HCT116 (cell line): ENCODE measurements around the gene EEFSEC.

Experiments used
- CEBPB ChIP-seq: IDR thresholded peaks from 2 replicates; pipeline ENCODE4 v1.6.1; 2012; ENCODE audit warnings: low read depth
- EGR1 ChIP-seq: IDR thresholded peaks from 2 replicates; pipeline ENCODE4 v1.6.1; 2012; ENCODE audit warnings: low read depth
- EZH2 ChIP-seq: fragments of 200-600 bp; sonication (generic); IDR thresholded peaks from 2 replicates; pipeline ENCODE4 v1.6.1; 2017; ENCODE audit warnings: antibody characterized with exemption, mixed run types
- MAX ChIP-seq: IDR thresholded peaks from 2 replicates; pipeline ENCODE4 v1.6.1; 2012
- POLR2A ChIP-seq: IDR thresholded peaks from 2 replicates; pipeline ENCODE4 v1.7.0; 2011; ENCODE audit warnings: borderline replicate concordance; ENCODE audit not compliant: insufficient read depth, insufficient read length; ENCODE audit errors: extremely low read depth
- POLR2AphosphoS5 ChIP-seq: IDR thresholded peaks from 2 replicates; pipeline ENCODE4 v1.6.1; 2011; ENCODE audit warnings: mild to moderate bottlenecking, low read depth, low read length, moderate library complexity
- RAD21 ChIP-seq: IDR thresholded peaks from 2 replicates; pipeline ENCODE4 v1.6.1; 2012; ENCODE audit warnings: low read depth, mild to moderate bottlenecking
- TCF7L2 ChIP-seq: IDR thresholded peaks from 2 replicates; pipeline ENCODE4 v1.7.0; 2011; ENCODE audit warnings: borderline replicate concordance, inconsistent platforms; ENCODE audit not compliant: insufficient read depth, insufficient read length; ENCODE audit errors: extremely low read depth
- YY1 ChIP-seq: IDR thresholded peaks from 2 replicates; pipeline ENCODE4 v1.6.1; 2011; ENCODE audit warnings: low read length, low read depth, moderate library complexity, mild to moderate bottlenecking; ENCODE audit not compliant: insufficient replicate concordance; ENCODE audit errors: extremely low read depth
- ZNF274 ChIP-seq: fragments of 200-500 bp; sonication (Bioruptor generic); IDR thresholded peaks from 2 replicates; pipeline ENCODE4 v1.6.1; 2014; ENCODE audit warnings: mild to moderate bottlenecking, low read depth, low read length, inconsistent platforms
- TF ChIP-seq, protein P1 (sequence below), 3 experiments: fragments of 200-600 bp in 1 of 3; sonication (generic) in 1 of 3; IDR thresholded peaks in 2 of 3; conservative IDR thresholded peaks in 1 of 3; 2 replicates each; pipeline ENCODE4 v1.5.1; 2012 to 2017; ENCODE audit warnings: low read depth in 2 of 3, low read length in 2 of 3, antibody characterized with exemption in 1 of 3, borderline replicate concordance in 1 of 3, control low read depth in 1 of 3, mild to moderate bottlenecking in 1 of 3, mixed read lengths in 1 of 3, mixed run types in 1 of 3, moderate library complexity in 1 of 3; ENCODE audit not compliant: insufficient read depth in 1 of 3
- TF ChIP-seq, protein P2 (sequence below): IDR thresholded peaks from 2 replicates; pipeline ENCODE4 v1.6.1; 2012

DNA sequence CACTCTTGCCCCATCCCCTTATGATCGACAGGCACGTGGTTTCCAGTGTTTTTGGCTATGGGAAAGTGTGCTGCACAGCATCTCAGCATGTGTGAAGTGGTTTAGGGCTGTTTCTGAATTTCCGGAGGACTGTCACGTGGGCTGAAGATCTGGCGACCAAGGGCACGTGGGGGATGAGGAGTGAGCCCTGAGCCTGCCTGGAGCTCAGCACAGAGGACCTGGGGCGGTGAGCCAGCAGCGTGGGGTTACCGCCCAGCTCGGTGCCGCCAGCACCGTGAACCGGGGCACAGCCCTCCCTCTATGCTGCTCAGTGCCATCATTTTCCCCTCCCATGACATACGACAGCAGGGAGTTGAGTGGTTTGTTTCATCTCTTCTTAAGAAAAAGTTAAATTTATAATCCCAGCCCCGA is 163.2 kb downstream of the EEFSEC start:
- TF ChIP-seq, protein P1, sequence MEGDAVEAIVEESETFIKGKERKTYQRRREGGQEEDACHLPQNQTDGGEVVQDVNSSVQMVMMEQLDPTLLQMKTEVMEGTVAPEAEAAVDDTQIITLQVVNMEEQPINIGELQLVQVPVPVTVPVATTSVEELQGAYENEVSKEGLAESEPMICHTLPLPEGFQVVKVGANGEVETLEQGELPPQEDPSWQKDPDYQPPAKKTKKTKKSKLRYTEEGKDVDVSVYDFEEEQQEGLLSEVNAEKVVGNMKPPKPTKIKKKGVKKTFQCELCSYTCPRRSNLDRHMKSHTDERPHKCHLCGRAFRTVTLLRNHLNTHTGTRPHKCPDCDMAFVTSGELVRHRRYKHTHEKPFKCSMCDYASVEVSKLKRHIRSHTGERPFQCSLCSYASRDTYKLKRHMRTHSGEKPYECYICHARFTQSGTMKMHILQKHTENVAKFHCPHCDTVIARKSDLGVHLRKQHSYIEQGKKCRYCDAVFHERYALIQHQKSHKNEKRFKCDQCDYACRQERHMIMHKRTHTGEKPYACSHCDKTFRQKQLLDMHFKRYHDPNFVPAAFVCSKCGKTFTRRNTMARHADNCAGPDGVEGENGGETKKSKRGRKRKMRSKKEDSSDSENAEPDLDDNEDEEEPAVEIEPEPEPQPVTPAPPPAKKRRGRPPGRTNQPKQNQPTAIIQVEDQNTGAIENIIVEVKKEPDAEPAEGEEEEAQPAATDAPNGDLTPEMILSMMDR (IDR thresholded peaks at IDR 0.05 in 2 of 3, conservative IDR thresholded peaks at IDR 0.05 in 1 of 3; ENCODE audit: borderline replicate concordance in 1 of 3, insufficient read depth in 1 of 3, low read depth in 2 of 3, low read length in 2 of 3) = no peak
- no peak for TF ChIP-seq YY1
- no peak for TF ChIP-seq MAX
- TF ChIP-seq, protein P2, sequence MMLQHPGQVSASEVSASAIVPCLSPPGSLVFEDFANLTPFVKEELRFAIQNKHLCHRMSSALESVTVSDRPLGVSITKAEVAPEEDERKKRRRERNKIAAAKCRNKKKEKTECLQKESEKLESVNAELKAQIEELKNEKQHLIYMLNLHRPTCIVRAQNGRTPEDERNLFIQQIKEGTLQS = no peak
- no peak for TF ChIP-seq POLR2AphosphoS5
- TF ChIP-seq RAD21 = no peak
- TF ChIP-seq EZH2 = no peak
- no peak for TF ChIP-seq POLR2A
- TF ChIP-seq ZNF274 = no peak
- TF ChIP-seq EGR1 = no peak
- no peak for TF ChIP-seq CEBPB
- TF ChIP-seq TCF7L2 = no peak
